Measurements from ENCODE around the gene TNP2. TPM values are rescaled to one million over a fixed set of nuclear protein-coding genes. Genes with fewer than 3 reads are reported as not detected.

The TNP2 gene
- total RNA-seq, 2 donors from 2014 or later = not detected

DNA sequence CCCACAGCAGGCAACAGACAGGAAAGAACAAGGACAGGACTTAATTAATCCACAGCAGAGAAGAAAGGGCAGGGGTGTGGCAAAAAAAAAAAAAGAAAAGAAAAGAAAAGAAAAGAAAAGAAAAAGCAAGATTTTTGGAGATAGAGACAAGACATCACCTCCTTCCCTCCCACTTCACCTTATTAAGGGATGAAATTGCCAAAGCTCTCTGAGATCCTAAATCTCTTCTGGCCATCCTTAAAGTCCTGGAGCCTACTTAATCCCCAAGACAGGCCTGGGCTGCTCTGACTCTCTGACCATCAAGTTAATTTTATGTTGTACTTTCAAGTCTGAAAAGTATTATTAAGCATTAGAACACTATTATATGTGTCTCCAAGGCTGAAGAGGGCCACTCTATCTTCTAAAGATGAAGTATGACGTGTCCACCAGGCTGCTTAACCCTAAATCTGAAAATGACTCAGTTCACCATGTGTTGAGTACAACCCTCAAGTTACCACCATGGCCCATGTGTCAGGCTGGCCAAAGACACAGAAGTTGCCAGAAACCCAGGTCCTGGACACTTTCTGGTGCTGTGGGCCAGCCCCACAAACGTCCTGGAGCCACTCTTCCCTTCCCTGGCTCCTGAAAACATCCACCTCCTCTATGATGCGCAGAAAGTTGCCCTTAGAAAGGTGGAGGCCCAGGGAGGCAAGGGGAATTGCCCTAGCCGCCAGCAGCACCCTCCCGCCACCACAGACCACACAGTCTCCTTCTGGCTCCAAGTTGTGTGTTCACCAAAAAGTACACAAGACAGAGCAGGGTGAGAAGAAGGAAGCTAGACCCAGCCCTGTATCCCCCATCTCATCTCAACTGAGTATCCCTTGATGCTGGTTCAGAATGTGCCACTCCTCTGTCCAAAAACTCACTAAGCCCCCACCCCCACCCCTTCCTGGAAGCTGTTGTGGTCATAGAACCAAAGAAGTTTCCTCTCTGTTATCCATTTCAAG, 15.8 kb downstream of the TNP2 start:
- H3K36me3 Mint-ChIP-seq = peaks cover 30 to 43% of the 10 kb centered on the region in 2 donors
- peak; percentile 23 to 43 for ATAC-seq
- H3K9me3 Mint-ChIP-seq = no peaks in the 10 kb centered on the region

DNA sequence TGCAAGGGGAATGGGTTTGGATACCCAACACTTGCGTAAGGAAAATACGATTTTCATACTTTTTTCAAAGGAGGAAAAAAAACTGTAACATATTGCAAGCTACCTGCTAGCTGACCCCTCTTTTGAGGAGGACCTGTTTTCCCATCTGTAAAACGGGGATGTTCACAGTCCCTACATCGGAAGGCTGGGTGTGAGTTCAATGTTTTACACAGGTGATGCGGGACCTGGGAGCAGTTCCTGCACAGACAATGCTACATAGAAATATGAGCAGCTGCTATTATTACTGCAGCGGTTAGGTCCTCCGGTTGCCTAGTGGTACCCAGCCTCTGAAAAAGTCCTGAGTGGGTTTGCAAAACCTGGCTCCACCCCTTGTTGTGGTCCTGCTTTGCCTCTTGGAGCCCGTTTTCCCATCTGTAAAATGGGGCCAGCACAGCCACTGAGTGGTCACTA, 16.6 kb downstream of the TNP2 start:
- Mint-ChIP-seq H3K36me3 (peaks cover 30 to 49% of the 10 kb centered on the region in 2 donors), H3K9me3 (no peaks in the 10 kb centered on the region), H3K27ac (peak overlapping the region; percentile 97 to 98)
- ATAC-seq = no peak
- no peak for DNase-seq (ENCODE audit: low spot score in 2 of 2)

More for the DNA sequence above, 15.8 kb downstream of the TNP2 start:
- peak; percentile 53 to 85 for DNase-seq (ENCODE audit: low spot score in 2 of 2)
- peak overlapping the region; percentile 97 to 98 for H3K27ac Mint-ChIP-seq

DNA sequence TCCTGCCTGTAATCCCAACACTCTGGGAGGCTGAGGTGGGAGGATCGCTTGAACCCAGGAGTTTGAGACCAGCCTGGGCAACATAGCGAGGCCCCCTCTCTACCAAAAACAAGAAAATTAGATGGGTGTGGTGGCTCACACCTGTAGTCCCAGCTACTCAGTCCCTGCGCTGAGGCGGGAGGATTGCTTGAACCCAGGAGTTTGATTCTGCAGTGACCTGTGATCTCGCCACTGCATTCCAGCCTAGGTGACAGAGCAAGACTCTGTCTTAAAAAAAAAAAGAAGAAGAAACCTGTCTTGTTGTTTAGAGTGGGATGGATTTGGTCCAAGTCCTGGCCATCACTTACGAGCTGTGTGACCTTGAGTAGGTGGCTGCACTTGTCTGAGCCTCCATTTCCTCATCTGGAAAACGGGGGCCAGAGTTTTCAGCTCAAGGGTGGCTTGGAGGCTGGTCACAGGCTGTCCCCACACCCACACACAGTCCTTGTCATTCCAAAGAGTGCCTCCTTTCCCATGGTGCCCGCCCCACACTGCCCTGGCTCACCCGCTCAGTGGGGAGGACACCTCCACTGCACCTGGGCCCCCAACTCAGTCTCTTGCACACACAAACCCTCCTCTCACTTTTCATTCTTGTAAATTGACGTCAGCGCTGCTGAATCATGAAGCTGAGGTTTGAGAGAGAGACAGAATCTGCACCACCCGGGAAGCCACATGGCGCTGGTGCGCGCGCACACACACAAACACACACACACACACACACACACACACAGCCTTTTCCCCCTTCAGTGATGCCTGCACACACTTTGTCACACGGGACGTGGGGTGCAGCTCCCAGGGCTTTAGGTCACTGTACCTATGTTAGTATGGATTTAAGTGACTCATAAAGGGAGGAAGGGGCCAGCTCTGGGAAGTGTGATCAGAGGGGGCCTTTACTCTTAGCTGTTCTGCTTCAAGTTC, 17.3 kb downstream of the TNP2 start:
- Mint-ChIP-seq H3K9me3 (no peaks in the 10 kb centered on the region), H3K27ac (peak overlapping the region; percentile 97 to 98), H3K36me3 (peaks cover 30 to 53% of the 10 kb centered on the region in 2 donors)
- DNase-seq (ENCODE audit: low spot score in 2 of 2) (peak; percentile 76 to 88), ATAC-seq (peak; percentile 47 to 55)

DNA sequence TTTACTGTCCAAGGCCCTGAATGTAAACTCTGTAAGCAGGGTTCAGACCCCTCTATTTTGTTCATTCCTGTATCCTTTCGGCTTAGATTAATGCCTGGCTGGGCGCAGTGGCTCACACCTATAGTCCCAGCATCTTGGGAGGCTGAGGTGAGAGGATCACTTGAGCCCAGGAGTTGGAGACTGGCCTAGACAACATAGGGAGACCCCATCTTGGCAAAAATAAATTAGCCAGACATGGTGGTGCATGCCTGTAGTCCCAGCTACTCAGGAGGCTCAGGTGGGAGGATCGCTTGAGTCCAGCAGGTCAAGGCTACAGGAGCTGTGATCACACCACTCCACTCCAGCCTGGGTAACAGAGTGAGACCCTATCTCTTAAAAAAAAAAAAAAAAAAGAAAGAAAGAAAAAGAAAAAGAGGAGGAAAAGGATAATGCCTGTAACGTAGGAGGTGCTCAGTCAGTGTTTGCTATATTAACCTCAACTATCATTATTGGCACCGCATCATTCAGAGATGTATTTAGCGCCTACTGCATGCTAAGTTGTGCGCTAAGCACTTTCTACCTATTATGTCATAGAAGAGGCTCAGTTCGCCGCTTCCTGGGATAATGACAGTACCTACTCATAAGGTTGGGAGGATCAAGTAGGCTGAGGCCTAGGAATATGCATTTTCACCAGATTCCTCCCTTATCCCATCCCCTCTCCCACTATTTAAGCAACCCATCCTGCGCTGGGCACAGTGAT, 18.2 kb downstream of the TNP2 start:
- ATAC-seq (no peak), DNase-seq (ENCODE audit: low spot score in 2 of 2) (no peak)
- Mint-ChIP-seq H3K27ac (peak overlapping the region; percentile 97 to 98), H3K9me3 (no peaks in the 10 kb centered on the region), H3K36me3 (peaks cover 30 to 53% of the 10 kb centered on the region in 2 donors)

DNA sequence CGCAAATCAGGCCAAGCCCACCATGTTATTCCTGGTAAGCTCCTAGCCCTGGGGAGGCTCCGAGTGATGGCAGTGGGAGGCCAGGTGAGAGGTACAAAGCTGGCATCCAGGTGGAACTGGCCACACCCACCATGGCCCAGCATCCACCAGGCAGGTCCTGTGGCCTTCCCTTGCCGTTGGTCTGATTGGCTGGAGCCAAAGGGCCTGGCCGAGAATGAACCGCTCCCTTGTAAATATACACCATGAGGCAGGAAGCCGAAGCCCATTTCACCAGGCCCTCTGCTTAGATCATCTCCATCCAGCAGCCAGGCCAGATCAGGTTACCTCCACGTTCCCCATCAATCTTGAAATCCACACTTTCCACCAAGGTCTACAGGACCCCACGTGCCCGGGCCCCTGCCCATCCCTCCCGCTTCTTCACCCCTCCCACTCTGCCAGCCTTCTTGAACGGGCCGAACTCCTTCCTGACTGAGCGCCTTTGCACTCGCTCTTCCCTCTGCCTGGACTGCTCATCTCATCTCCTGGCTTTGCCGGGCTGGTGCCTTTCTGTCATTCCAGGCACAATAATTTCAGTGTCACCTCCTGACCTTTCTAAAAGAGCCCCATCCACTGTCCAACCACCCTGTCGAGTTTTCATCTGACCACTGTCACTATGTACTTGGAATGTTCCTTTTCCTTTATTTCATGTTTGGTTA, 18.9 kb downstream of the TNP2 start:
- peak in 1 of 2 donors; percentile 65 for DNase-seq (ENCODE audit: low spot score in 2 of 2)
- Mint-ChIP-seq H3K36me3 (peaks cover 30 to 53% of the 10 kb centered on the region in 2 donors), H3K27ac (peak overlapping the region; percentile 97 to 98), H3K9me3 (no peaks in the 10 kb centered on the region)
- no peak for ATAC-seq

DNA sequence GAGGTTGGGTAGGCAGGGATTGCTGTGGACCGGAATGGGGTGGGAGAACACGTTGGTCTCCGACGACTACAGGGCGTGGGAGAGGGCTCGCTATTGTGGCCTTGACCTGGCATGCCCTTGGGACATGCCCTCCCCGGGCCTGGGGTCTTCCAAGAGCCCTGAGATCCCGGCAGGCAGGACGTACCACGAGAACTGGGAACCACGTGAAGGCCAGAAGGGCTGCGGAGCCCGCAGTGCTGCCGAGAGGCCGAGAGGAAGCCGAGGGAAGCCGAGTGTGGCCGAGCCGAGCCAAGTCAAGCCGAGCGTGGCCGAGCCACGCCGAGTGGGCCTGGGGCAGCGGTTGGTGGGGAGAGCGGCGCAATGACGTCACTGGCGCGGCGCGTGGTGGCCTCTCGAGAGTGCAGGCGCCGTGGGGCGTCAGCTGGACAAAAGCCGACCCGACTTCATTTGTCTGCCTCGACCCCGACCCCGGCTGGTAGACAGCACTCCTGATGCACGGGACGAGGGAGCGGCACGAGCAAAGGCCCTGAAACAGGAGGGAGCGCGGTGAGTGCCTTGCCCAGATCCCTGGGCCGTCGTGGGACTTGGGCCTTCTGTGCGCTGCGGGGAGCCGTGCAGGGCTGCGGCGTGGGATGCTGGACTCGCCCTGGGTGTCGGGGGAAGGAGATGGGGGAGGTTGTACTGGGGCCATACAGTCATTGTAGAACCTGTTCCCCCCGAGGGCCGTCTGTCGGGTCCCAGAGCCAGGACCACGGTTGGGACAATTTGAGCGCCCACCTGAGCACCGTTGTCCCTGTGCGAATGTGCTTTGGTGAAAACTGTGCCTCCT, 19.7 kb downstream of the TNP2 start:
- H3K27ac Mint-ChIP-seq = peak overlapping the region; percentile 26 to 97
- H3K36me3 Mint-ChIP-seq = peaks cover 27 to 47% of the 10 kb centered on the region in 2 donors
- ATAC-seq (no peak), DNase-seq (ENCODE audit: low spot score in 2 of 2) (no peak)
- H3K9me3 Mint-ChIP-seq = no peaks in the 10 kb centered on the region

DNA sequence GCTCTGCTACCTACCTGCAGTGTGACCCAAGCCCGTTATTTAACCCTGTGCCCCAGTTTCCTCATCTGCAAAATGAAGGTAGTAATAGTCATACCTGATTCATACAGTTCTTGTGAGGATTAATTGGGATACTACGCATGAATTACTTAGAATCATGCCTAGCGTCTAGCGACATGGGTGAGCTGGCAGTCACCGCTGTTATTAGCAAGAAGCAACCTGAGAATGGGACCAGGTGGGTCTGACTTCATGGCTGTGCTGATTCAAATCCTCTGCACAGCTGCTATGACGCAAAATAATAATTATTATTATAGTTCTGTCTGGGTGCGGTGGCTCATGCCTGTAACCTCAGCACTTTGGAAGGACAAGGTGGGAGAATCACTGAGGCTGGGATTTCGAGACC, 21.0 kb downstream of the TNP2 start:
- Mint-ChIP-seq H3K36me3 (peaks cover 16 to 34% of the 10 kb centered on the region in 2 donors), H3K27ac (peak overlapping the region in 1 of 2 donors; percentile 97), H3K9me3 (no peaks in the 10 kb centered on the region)
- DNase-seq (ENCODE audit: low spot score in 2 of 2) = no peak
- ATAC-seq = no peak

DNA sequence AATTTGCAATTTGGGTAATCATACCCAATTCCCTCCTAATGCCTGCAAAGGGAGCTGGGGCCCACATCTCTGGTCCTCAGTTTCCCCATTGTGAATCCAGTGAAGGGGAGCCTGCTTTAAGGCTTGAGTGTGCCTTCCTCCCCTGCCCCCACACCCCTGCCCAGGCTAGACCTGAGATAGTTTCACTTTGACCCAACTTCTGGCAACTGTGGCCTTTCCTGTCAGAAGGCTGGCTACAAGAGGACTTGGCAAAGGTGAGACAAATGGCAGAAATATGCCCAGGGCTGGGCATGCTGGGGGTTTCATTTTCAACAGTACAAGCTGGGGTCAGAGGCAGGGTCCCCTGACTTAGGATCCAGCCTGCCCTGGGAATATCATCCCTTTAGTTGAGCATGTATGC, 23.1 kb downstream of the TNP2 start:
- H3K27ac Mint-ChIP-seq = peak overlapping the region in 1 of 2 donors; percentile 97
- DNase-seq (ENCODE audit: low spot score in 2 of 2) (no peak), ATAC-seq (peak; percentile 18 to 64)
- H3K9me3 Mint-ChIP-seq = no peaks in the 10 kb centered on the region
- H3K36me3 Mint-ChIP-seq = peaks cover 0 to 18% of the 10 kb centered on the region in 2 donors

DNA sequence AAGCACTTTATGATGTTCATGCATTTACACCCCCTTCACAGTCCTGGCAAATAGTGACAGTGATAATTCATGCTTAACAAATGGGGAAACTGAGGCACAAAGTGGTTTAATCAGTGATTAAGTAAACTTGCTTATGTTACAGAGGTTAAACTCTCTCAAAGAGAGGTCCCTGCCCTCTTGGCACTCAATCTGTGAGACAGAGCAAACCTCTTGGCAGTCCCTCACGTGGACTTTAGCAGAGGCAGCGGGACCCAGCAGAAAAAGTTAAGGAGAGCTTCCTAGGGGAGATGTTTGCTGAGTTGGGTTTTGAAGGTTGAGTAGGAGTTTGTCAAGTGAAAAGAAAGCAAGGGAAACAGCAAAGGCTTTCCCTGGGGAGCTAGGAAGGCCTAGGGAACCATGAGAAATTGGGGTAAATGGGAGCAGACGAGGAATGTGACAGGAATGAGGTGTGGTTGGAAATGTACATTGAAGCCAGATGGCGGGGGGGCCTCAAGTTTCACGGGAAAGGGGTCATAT, 23.8 kb downstream of the TNP2 start:
- DNase-seq (ENCODE audit: low spot score in 2 of 2) (no peak), ATAC-seq (no peak)
- peaks cover 0 to 11% of the 10 kb centered on the region in 2 donors for H3K36me3 Mint-ChIP-seq
- H3K27ac Mint-ChIP-seq = peak overlapping the region in 1 of 2 donors; percentile 97
- H3K9me3 Mint-ChIP-seq = no peaks in the 10 kb centered on the region

DNA sequence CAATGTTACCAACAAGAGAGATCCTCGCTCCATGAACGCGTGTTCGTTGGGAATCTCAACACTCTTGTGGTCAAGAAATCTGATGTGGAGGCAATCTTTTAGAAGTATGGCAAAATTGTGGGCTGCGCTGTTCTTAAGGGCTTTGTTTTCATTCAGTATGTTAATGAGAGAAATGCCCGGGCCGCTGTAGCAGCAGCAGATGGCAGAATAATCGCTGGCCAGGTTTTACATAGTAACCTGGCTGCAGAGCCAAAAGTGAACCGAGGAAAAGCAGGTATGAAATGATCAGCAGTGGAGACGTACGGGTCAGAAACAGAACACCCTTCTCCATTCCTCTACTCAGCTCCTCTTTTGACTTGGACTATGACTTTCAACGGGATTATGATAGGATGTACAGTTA, 26.5 kb downstream of the TNP2 start:
- no peak for ATAC-seq
- no peak for DNase-seq (ENCODE audit: low spot score in 2 of 2)

DNA sequence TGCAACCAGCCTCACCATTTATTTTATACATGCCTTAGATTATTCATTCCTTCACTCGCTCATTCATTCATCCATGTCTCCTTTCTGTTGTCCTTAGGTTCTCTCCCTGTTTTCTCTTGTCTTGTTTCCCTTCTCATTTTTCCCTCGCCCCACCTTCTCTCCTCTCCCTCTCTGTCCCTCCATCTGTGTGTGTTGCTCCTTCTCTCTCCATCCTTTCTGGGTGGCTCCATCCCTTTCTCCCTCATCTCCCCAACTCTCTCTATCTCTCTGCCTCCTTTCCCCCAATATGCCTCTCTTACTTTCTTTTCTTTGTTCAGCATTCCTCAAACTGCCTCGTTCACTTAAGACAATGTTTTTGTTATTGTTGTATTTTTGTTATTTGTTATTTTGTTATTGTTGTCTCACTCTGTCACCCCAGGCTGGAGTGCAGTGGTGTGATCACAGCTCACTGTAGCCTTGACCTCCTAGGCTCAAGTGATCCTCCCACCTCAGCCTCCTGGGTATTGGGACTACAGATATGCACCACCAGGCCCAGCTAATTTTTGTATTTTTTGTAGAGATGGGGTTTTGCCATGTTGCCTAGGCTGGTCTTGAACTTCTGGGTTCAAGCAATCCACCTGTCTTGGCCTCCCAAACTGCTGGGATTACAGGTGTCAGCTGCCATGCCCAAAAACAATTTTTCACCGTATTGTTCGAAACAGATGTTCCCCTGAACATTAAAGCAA, 27.5 kb downstream of the TNP2 start:
- ATAC-seq (no peak), DNase-seq (ENCODE audit: low spot score in 2 of 2) (no peak)
- no peaks in the 10 kb centered on the region for H3K9me3 Mint-ChIP-seq
- H3K27ac Mint-ChIP-seq = no peak overlapping the region
- no peaks in the 10 kb centered on the region for H3K36me3 Mint-ChIP-seq

More for the DNA sequence above, 26.5 kb downstream of the TNP2 start:
- H3K27ac Mint-ChIP-seq = no peak overlapping the region
- no peaks in the 10 kb centered on the region for H3K9me3 Mint-ChIP-seq
- peaks cover 0 to 5% of the 10 kb centered on the region in 2 donors for H3K36me3 Mint-ChIP-seq

DNA sequence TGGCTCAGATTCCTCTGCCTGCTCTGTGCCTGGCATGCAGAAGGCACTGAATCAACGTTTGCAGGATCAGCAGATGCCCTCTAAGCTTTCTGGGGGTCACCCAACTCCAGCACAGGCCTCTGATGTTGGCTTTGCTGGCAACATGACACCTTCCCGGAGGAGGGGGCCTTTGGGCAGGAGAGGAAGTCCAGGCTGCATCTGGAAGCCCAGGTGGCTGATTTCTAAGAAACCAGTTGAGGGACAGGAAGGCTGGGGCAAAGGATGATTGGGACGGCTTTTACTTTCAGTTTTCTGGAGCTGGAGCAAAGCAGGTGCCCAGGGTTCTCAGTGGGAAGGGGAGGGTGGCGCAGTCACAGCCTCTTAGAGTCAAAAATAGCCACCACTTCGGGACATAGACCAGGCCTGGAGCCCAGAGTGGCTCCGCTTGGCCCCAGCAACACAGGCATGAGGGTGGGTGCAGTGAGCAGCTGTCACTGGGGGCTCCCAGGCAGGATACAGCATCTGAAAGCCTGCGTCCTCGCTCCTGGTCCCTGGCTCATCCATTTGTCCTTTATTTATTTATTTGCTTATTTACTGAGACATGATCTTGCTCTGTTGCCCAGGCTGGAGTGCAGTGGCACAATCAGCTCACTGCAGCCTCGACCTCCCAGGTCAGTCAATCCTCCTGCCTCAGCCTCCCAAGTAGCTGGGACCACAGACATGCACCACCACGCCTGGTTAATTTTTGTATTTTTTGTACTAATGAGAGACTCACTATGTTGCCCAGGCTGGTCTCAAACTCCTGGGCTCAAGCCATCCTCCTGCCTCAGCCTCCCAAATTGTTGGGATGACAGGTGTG, 28.3 kb downstream of the TNP2 start:
- peak overlapping the region in 1 of 2 donors; percentile 91 for H3K27ac Mint-ChIP-seq

More for the DNA sequence above, 28.3 kb downstream of the TNP2 start:
- H3K36me3 Mint-ChIP-seq = no peaks in the 10 kb centered on the region
- no peak for DNase-seq (ENCODE audit: low spot score in 2 of 2)
- peak; percentile 47 to 55 for ATAC-seq
- H3K9me3 Mint-ChIP-seq = no peaks in the 10 kb centered on the region

Data from activated naive CD4-positive, alpha-beta T cell treated with anti-CD3 and anti-CD28 coated beads, Interleukin-2, amount 50 U/mL, for 72 hours (primary cell).